ENCODE data around the gene CHERP. TPM values are rescaled to one million over a fixed set of nuclear protein-coding genes. Genes with fewer than 3 reads are reported as not detected.

CHERP gene
- total and polyA plus RNA-seq, 2 of the 4 experiments (the other 2 are of a cell fraction), result 0.54 to 13.5 TPM

DNA sequence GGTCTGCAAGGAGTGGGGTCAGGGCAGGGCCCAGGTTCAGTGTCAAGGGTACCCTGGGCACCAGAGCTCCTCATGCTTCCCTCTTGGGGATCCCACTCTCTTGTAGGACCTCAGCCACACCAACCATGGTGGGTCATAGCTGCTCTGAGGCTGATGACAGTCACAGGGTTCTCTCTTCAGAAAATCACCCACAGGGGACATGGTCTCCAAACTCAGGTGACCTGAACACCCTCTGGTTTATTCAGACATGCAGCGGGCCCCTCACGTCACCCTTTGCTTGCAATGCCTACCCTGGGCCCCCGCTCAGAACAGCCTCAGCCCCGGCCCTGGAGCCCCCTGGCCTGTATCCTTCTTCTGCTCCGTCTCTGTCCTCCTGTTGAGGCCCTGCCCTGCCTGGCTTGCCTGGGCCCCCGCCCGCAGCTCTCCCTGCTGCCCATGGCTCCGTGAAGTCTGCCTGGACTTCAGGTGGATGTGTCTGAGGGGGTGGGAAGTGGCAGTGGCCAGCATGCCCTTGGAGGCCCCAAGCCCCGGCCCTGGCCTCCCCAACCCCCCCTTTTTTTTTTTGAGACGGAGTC, 20.4 kb downstream of the CHERP start (continued):
- TF ChIP-seq, protein P1, sequence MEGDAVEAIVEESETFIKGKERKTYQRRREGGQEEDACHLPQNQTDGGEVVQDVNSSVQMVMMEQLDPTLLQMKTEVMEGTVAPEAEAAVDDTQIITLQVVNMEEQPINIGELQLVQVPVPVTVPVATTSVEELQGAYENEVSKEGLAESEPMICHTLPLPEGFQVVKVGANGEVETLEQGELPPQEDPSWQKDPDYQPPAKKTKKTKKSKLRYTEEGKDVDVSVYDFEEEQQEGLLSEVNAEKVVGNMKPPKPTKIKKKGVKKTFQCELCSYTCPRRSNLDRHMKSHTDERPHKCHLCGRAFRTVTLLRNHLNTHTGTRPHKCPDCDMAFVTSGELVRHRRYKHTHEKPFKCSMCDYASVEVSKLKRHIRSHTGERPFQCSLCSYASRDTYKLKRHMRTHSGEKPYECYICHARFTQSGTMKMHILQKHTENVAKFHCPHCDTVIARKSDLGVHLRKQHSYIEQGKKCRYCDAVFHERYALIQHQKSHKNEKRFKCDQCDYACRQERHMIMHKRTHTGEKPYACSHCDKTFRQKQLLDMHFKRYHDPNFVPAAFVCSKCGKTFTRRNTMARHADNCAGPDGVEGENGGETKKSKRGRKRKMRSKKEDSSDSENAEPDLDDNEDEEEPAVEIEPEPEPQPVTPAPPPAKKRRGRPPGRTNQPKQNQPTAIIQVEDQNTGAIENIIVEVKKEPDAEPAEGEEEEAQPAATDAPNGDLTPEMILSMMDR (conservative IDR thresholded peaks at IDR 0.05; ENCODE audit: low read depth, low read length), result no peak
- TF ChIP-seq CHD1 (IDR thresholded peaks at IDR 0.05; ENCODE audit: low read depth, low read length) (no peak), MXI1 (IDR thresholded peaks at IDR 0.05; ENCODE audit: borderline replicate concordance, low read depth, low read length) (no peak), CEBPB (IDR thresholded peaks at IDR 0.05; ENCODE audit: low read depth, low read length) (no peak), FOS (IDR thresholded peaks at IDR 0.05; ENCODE audit: low read depth, low read length) (no peak)
